DMS114 treated with DMSO at 0.1 percent for 48 hours (cell line): ENCODE measurements around the gene ZXDC.

ENCODE experiments used
- DNase-seq: peaks from one replicate; lab custom pipeline; 2025; ENCODE audit not compliant: unreplicated experiment; lab: John Stamatoyannopoulos, UW

The ZXDC gene

DNA sequence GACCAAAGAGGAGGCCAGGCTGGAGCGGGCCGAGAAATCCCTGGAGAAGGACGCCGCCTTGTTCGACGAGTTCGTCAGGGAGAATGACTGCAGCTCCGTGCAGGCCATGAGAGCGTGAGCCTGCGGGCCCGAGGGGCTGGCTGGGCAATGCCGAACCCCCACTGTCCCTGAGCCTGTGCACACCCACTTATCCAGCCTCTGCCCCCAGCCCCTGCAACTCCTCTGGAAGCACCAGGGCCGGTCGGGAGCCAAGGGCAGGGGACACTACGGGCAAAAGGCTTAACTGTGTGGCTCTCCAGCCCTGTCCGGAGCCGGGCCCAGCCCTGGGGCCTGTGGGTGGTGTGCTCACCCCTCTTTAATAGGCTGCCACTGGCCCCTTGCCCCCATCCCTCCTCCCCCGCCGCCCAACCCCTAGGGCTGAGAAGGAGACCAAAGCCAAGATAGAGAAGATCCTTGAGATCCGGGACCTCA lies 57.0 kb downstream of the ZXDC start:
- no peak for DNase-seq

DNA sequence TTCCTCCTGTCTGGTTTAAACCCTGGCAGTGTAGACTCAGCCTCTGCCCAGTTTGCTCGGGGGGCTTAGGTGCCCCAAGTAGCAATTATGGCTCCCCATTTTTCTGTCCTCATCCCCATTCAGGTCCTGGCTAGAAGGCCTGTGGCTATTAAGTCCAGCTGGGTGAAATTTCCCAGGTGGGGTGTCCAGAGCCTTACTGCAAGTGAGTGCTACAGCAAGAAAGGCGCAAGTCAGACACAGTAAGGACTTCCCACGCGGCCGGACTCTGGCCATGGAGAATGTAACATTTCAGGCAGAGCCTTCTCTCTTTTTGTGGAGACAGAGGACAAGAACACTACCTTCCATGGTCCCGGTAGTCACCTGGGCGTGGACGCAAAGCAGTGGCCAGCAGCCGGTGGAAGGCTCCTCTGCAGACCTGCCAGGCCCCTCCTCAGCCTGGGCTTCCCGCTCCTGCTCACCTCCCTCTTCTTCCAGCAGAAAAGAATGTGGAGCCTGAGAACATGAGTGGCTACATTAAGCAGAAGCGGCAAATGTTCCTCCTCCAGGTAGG lies 57.6 kb downstream of the ZXDC start:
- DNase-seq, result no peak

- DNase-seq, result no peak
Observed at GRCh38 chr3:126417515-126417914, 58.2 kb downstream of the ZXDC start.

GRCh38 chr3:126416943-126417342 lies 58.7 kb downstream of the ZXDC start:
- DNase-seq, result no peak

GRCh38 chr3:126415661-126416591 lies 59.8 kb downstream of the ZXDC start:
- DNase-seq, result no peak

DNA sequence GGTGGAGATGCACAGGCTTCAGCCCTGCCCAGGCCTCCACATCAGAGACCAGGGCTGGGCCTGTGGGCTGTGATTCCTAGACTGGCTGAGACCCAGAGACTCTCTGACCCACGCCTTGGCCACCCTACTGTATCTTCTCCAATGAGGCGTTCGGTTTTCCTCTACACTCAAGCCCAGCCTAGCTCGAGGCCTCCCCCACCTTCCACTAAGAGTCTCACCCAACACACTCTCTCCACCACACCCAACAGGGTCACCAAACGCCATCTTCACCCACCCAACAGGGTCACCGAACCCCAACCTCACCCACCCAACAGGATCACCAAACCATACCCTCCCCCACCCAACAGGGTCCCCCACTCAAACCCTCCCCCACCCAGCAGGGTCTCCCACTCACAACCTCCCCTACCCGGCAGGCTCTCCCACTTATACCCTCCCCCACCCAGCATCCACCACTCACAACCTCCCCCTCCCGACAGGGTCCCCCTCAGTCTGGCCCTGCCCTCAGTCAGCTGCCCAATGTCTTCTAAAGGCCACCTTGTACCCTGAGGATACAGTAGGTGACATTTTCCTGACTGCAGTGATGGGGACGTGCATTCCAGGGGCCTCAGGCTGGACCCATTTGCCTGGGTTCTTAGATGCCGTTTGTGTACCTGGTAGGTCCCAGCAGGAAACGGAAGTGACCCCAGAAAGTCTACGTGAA lies 60.6 kb downstream of the ZXDC start:
- DNase-seq, result no peak

- DNase-seq, result no peak
Observed at GRCh38 chr3:126414406-126414805, 61.3 kb downstream of the ZXDC start.

DNA sequence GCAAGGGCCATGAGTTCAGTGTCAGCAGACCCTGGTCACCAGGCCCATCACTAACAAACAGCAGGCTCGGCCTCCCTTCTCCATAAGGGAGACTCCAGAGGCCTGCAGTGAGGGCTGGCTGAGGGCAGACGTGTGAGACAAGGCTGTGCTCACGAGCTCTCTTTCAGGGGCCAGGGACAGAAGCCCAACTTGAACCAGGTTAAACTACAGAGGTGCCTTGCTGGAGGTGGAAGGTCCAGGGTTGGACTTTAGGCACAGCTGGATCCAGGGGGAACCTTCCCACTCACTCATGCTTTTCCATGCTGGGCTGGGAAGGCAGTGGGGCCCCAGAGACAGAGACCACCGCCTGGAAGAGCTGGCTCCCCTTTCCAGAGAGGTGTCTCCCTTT lies 62.0 kb downstream of the ZXDC start:
- no peak for DNase-seq

GRCh38 chr3:126412841-126413692 lies 62.6 kb downstream of the ZXDC start:
- DNase-seq, result no peak

GRCh38 chr3:126408099-126408498 lies 67.6 kb downstream of the ZXDC start:
- DNase-seq, result no peak

DNA sequence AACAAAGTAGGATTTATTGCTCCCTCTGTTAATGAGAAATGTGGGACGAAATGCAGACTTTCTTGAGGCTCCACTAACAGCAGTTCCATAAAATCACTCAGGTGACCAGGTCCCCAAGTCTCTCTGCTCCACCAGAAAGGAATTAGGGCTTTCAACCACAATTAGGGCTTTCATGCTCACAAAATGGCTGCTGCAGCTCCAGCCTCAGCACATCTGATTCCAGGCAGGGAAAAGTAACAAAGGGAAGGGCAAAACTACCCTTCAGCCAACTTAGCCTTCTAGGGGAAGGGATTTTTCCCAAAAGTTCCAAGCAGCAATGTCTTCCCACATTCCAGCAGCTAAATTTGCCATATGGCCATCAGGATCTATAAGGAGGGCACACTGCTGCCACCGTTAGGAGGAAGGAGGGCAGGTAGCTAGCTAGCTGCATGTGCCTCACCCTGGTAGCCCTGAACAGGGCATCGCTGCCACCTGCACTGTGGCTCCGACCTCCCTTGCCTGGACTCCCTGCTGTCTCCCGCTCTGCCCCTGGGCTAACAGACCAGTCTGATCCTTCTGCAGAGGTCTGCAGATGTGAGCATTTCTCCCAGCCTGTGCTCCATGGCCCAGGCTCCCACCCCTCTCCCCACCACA lies 68.2 kb downstream of the ZXDC start:
- DNase-seq, result no peak

GRCh38 chr3:126406389-126407296 lies 69.0 kb downstream of the ZXDC start:
- DNase-seq, result no peak

DNA sequence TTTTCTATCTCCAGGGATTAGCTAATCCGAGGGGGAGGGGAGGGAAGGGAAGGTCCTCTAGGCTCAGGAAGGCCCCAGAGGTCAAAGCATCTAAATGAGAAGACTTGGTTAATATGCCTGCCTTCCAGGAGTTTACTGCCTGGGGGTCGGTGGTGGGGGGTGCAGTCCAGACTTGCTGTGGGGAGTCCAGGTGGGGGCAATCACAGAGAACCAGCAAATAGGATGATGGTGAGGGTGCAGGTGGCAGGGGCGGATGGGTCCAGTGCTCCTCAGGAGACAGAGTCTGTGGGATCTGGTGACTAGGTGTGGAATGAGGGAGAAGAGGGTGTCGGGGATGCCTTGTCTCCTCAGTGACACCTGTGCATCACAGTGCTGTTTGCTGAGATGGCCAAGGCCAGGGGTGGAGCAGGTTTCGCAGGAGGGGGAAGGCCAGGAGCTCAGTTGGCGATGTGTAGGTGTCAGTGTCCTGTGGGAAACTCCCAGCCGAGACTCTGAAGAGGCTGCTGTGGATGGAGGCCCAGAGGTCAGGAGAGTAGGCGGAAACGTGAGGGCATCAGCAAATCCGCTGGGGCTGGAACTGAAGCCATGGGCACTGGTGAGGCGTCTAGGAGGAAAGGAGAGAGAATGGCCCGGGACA lies 72.9 kb downstream of the ZXDC start:
- no peak for DNase-seq

GRCh38 chr3:126402178-126402577 lies 73.5 kb downstream of the ZXDC start:
- DNase-seq, result no peak

GRCh38 chr3:126401611-126402160 lies 74.0 kb downstream of the ZXDC start:
- no peak for DNase-seq

DNA sequence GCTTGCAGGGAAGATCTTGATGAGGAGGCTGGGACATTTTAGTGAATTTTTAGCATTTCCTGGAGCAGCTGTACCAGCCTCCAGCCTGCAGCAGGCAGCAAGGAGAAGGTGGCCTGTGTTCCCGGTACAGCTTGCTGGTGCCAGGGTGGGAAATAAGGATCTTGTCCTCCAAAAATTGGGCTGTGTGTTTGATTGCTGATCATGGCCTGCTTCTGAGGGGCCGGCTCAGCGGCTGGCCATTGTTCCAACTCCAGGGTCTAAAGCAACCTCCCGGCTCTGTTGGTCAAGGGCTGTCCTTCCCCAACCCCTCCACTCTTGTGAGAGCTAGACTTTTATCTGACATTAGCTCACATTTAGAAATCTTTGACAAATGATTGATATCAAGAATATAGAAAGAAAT lies 75.9 kb downstream of the ZXDC start:
- DNase-seq, result no peak

- DNase-seq, result no peak
Observed at GRCh38 chr3:126399351-126399735, 76.3 kb downstream of the ZXDC start.

DNA sequence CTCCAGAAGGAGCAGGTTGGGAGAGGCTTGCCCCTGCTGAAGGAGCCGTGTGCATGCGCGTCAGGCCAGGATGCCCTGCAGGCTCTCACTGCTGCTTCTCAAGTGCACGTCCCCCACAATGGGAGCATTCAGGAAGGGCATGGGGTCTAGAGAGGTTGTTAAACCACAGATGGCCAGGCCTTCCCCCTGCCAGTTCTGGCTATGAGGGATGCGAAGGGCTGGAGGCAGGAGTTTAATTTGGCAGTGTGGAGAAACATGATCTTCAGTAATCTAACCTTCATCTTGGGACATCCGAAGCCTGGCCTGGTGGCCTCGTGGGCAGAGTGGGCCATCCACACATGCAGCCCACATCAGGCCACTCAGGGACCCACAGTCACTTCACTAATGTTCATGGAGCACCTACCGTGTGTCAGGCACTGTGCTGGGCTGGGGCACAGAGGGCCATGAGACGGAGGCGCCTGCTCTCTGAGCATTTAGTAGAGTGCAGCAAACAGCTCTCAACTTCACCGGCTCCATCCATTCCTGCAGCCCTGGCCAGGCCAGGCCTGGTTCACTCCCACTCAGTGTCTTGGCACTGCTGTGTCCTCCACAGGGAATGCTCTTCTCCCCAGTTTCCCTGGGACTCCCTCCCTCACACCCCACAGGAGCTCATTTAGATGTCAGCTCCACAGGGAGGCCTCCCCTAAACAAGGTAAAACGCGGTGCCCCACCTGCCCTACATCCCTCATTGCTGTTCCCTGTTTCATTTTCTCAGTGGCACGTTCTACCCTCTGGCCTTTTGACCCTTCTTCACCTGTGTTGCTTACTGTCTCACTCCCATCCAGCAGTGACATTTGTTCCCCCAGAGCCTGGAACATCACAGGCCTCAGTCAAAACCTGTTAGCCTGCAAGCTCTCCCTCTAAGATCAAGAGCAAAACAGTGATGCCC lies 77.0 kb downstream of the ZXDC start:
- DNase-seq, result no peak
